ENCODE results near the gene PIPOX. TPM values are rescaled to one million over a fixed set of nuclear protein-coding genes. Genes with fewer than 3 reads are reported as not detected.
A peak's percentile ranks its signal among the peaks of the same experiment; 100 is the strongest.

PIPOX gene
- total and polyA plus RNA-seq, 9 of the 15 experiments (the other 6 are each of a cell fraction or from before 2014, with no cell fraction given), result 0.15 to 2.2 (median 0.58) TPM; not detected in 2

DNA sequence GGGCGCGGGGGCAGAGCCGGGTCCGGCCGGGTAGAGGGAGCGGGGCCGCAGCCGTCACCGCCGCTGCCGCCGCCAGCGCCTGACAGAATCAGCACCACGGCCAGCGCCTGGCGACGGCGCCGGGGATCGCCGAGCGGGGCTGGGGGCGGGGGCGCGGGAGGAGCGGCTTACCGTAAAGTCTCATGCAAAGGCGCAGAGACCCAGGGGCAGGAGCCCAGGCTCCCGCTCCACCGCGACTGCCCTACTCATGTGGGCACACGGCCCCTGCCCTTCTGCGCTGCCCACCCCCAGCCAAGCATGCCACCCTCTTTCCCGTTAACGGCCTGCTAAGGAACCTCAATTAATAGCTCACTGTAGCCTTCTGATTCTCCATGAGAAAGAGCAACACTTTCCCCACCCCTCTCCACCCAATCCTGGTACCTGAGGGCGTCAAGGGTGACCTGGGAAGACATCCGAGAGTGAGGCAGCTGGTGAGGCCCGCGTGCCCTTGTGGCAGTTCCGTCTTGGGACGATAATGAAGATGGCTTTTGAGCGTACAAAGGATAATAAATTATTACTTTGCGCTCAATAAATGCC, 36.9 kb upstream of the PIPOX start, which contains the start of gene SEZ6 (continued):
- TF ChIP-seq, protein P1, sequence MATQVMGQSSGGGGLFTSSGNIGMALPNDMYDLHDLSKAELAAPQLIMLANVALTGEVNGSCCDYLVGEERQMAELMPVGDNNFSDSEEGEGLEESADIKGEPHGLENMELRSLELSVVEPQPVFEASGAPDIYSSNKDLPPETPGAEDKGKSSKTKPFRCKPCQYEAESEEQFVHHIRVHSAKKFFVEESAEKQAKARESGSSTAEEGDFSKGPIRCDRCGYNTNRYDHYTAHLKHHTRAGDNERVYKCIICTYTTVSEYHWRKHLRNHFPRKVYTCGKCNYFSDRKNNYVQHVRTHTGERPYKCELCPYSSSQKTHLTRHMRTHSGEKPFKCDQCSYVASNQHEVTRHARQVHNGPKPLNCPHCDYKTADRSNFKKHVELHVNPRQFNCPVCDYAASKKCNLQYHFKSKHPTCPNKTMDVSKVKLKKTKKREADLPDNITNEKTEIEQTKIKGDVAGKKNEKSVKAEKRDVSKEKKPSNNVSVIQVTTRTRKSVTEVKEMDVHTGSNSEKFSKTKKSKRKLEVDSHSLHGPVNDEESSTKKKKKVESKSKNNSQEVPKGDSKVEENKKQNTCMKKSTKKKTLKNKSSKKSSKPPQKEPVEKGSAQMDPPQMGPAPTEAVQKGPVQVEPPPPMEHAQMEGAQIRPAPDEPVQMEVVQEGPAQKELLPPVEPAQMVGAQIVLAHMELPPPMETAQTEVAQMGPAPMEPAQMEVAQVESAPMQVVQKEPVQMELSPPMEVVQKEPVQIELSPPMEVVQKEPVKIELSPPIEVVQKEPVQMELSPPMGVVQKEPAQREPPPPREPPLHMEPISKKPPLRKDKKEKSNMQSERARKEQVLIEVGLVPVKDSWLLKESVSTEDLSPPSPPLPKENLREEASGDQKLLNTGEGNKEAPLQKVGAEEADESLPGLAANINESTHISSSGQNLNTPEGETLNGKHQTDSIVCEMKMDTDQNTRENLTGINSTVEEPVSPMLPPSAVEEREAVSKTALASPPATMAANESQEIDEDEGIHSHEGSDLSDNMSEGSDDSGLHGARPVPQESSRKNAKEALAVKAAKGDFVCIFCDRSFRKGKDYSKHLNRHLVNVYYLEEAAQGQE (IDR thresholded peaks at IDR 0.05; ENCODE audit: borderline replicate concordance), result peak; percentile 99
- TF ChIP-seq, protein P1 (CRISPR knock-in tag; IDR thresholded peaks at IDR 0.05; ENCODE audit: low read depth), result peak; percentile 97
- no peak for TF ChIP-seq ZNF436 (CRISPR knock-in tag; IDR thresholded peaks at IDR 0.05)
- TF ChIP-seq NEUROD1 (IDR thresholded peaks at IDR 0.05; ENCODE audit: borderline replicate concordance, low read depth, low read length, partially characterized antibody), result peak; percentile 67
- no peak for TF ChIP-seq SIN3B (IDR thresholded peaks at IDR 0.05; ENCODE audit: low read depth)
- peak; percentile 83 for TF ChIP-seq CREM (IDR thresholded peaks at IDR 0.05; ENCODE audit: low read depth)
- peak; percentile 75; the same call in 1 of the 2 replicates for TF ChIP-seq ZBTB17 (CRISPR knock-in tag; IDR thresholded peaks at IDR 0.05)
- TF ChIP-seq C11orf30 (IDR thresholded peaks at IDR 0.05; ENCODE audit: low read depth), result no peak
- TF ChIP-seq, protein P2, sequence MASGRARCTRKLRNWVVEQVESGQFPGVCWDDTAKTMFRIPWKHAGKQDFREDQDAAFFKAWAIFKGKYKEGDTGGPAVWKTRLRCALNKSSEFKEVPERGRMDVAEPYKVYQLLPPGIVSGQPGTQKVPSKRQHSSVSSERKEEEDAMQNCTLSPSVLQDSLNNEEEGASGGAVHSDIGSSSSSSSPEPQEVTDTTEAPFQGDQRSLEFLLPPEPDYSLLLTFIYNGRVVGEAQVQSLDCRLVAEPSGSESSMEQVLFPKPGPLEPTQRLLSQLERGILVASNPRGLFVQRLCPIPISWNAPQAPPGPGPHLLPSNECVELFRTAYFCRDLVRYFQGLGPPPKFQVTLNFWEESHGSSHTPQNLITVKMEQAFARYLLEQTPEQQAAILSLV (tag; IDR thresholded peaks at IDR 0.05), result no peak
- peak; percentile 64 for TF ChIP-seq MAFK (IDR thresholded peaks at IDR 0.05; ENCODE audit: low read length)
- TF ChIP-seq, protein P3, sequence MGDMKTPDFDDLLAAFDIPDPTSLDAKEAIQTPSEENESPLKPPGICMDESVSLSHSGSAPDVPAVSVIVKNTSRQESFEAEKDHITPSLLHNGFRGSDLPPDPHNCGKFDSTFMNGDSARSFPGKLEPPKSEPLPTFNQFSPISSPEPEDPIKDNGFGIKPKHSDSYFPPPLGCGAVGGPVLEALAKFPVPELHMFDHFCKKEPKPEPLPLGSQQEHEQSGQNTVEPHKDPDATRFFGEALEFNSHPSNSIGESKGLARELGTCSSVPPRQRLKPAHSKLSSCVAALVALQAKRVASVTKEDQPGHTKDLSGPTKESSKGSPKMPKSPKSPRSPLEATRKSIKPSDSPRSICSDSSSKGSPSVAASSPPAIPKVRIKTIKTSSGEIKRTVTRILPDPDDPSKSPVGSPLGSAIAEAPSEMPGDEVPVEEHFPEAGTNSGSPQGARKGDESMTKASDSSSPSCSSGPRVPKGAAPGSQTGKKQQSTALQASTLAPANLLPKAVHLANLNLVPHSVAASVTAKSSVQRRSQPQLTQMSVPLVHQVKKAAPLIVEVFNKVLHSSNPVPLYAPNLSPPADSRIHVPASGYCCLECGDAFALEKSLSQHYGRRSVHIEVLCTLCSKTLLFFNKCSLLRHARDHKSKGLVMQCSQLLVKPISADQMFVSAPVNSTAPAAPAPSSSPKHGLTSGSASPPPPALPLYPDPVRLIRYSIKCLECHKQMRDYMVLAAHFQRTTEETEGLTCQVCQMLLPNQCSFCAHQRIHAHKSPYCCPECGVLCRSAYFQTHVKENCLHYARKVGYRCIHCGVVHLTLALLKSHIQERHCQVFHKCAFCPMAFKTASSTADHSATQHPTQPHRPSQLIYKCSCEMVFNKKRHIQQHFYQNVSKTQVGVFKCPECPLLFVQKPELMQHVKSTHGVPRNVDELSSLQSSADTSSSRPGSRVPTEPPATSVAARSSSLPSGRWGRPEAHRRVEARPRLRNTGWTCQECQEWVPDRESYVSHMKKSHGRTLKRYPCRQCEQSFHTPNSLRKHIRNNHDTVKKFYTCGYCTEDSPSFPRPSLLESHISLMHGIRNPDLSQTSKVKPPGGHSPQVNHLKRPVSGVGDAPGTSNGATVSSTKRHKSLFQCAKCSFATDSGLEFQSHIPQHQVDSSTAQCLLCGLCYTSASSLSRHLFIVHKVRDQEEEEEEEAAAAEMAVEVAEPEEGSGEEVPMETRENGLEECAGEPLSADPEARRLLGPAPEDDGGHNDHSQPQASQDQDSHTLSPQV (IDR thresholded peaks at IDR 0.05), result no peak
- peak; percentile 63 for TF ChIP-seq EGR1 (conservative IDR thresholded peaks at IDR 0.05)
- TF ChIP-seq CREB1 (IDR thresholded peaks at IDR 0.05), result peak; percentile 58
- peak; percentile 62; the same call in 1 of the 2 replicates for TF ChIP-seq CREB1 (CRISPR knock-in tag; IDR thresholded peaks at IDR 0.05)
- no peak for TF ChIP-seq RFX1 (IDR thresholded peaks at IDR 0.05)
- TF ChIP-seq, protein P4, sequence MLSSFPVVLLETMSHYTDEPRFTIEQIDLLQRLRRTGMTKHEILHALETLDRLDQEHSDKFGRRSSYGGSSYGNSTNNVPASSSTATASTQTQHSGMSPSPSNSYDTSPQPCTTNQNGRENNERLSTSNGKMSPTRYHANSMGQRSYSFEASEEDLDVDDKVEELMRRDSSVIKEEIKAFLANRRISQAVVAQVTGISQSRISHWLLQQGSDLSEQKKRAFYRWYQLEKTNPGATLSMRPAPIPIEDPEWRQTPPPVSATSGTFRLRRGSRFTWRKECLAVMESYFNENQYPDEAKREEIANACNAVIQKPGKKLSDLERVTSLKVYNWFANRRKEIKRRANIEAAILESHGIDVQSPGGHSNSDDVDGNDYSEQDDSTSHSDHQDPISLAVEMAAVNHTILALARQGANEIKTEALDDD (IDR thresholded peaks at IDR 0.05), result no peak

Measured in K562 (cell line).